NCI-H748 treated with DMSO at 0.1 percent for 48 hours (cell line): Measurements from ENCODE around the gene CEACAM16.
A peak's percentile ranks its signal among the peaks of the same experiment; 100 is the strongest.
"Not testable (repeated sequence)": the region's sequence is repeated elsewhere in the genome, so short reads cannot be mapped to it uniquely, and the experiment has no call there.

Experiments used
- DNase-seq: peaks from one replicate; lab custom pipeline; 2025; lab: John Stamatoyannopoulos, UW

Gene CEACAM16, protein sequence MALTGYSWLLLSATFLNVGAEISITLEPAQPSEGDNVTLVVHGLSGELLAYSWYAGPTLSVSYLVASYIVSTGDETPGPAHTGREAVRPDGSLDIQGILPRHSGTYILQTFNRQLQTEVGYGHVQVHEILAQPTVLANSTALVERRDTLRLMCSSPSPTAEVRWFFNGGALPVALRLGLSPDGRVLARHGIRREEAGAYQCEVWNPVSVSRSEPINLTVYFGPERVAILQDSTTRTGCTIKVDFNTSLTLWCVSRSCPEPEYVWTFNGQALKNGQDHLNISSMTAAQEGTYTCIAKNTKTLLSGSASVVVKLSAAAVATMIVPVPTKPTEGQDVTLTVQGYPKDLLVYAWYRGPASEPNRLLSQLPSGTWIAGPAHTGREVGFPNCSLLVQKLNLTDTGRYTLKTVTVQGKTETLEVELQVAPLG

DNA sequence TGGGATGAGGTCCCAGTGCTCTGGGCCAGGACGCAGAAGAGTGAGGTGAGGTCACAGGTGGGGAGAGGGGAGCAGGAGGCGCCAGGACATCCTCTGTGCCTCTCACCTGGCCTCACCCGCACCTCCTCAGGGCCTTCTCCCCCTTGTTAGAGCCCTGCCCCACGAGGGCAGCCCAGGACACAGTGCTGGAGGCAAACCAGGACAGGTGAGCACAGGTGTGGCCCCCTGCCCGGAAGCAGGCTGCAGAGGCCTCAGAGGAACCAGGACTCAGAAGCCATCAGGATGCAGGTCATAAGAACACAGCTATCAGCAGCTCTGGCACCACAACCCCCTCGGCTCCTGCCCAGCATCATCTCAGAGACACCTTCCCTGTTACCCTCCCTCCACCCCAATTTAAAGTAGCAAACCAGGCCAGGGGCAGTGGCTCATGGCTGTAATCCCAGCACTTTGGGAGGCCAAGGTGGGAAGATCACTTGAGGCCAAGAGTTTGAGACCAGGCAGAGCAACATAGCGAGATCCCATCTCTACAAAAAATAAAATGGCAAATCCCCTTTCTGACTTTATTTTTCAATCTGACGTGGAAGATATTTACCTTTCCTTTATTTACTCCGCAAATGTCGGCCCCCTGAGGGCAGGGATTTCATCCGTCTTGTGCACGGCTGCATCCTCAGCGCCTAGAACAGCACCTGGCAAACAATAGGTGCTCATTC is at the start of gene CEACAM16:
Gene CEACAM16, plus strand, starts transcription at position 660 of the 710 bp plus-strand sequence. CDS start 2,306 bp downstream, outside the sequence.
- DNase-seq = no peak

DNA sequence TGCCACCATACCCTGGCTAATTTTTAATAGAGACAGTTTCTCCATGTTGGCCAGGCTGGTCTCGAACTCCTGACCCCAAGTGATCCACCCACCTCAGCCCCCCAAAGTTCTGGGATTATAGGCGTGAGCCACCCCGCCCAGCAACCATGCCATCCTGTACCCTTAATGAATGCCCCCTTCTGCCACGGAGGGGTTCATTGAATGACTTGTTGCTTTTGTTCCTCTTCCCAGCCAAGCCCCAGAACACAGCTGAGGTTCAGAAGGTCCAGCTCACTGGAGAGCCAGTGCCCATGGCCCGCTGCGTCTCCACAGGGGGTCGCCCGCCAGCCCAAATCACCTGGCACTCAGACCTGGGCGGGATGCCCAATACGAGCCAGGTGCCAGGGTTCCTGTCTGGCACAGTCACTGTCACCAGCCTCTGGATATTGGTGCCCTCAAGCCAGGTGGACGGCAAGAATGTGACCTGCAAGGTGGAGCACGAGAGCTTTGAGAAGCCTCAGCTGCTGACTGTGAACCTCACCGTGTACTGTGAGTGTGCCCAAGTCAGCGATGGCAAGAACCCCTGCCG is 49.3 kb upstream of the CEACAM16 start:
- DNase-seq = no peak

DNA sequence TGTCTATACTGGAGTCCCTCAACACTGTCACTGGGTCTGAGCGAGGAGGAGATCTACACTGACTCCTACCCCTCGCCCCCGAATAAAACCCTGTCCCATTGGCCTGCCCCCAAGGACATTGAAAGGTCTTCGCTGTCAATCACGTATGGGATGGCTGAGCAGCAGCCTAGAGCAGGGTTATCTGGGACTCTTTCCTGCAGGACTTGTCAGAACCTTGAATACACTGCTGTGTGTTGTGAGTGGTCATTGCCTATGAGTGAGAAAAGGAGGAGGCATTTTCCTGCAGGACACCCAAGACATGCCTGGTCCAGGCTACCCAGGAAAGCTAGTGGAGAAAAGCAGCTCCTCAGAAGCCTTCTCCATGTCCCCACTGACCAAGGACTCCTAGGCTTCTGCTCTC is 45.6 kb upstream of the CEACAM16 start:
- no peak for DNase-seq

DNA sequence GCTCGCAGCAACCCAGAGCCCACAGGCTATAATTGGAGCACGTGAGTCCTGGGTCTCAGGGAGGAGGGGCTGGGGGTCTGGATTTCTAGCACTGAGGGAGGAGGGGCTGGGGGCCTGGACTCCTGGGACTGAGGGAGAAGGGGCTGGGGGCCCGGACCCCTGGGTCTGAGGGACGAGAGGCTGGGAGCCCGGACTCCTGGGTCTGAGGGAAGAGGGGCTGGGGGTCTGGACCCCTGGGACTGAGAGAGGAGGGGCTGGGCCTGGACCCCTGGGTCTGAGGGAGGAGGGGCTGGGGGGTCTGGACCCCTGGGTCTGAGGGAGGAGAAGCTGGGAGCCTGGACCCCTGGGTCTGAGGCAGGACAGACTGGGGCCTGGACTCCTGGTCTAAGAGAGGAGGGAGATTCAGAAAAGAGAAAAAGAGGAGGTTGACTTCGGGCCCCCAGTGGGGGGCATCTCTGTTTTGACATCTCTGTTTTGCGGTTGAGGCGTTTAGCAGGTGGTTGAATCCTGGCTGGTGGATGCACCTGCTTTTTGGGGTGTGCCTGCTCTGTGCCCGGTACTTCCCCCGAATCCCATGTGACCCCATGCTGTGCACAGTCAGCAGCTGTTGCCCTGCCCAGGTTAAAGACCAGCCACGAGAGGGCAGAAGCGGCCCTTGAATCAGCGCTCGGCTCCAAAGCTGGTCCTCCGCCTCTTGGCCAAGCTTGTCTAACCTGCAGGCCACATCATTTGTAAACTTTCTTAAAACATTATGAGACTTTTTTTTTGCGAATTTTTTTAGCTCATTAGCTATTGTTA is 44.8 kb upstream of the CEACAM16 start:
- no peak for DNase-seq

DNA sequence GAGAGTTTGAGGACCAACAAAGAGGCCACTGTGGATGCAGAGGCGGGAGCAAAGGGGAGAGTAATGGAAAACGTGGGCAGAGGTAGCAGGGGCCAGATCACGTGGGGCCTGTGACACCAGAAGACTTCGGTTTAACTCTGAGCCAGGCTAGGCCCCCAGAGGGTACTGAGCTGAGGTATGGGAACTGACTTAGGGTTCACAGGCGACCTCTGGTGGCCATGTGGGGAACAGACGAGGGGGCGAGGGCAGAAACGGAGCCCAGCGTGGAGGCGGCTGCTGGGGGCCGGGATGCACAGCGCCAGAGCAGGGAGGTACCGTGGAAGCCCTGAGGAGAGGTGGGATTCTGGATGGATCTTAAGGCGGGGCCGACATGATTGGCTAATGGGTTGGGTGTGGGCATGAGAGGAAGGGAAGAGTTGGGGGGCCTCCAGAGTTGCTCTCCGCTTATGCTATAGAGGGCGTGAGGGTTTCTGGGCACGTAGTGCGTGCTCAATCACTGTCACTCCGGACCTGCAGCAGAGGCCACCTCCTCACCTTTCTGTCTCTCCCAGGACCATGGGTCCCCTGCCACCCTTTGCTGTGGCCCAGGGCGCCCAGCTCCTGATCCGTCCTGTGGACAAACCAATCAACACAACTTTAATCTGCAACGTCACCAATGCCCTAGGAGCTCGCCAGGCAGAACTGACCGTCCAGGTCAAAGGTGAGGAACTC is 41.6 kb upstream of the CEACAM16 start:
- peak; percentile 35 for DNase-seq

DNA sequence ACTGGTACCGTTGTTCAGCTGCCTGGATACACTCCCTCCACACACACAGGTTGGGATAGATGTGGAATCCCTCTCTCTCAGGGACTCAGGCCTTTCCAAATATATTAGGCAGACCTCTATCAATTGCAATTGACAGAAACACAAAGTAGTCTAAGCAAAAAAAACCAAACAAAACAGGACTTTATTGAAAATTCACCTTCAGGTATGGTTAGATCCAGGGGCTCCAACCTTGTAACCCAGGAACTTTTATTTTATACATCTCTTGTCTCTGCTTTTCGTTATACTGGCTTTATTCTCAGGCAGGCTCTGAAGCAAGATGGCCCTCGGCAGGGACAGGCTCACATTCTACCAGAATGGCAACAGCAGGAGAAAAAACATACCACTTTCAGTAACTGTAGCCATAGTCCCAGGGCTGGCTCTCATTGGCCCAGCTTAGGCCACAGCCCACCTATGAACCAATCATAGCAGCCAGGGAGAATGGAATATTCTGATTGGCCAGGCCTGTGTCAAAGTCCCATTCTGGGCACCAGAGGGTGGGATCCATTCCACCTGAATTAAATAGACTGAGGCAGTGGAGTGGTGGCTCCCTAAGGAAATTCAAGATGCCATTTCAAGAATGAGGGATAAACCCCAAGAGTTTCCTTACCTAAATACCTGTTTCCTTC is 40.8 kb upstream of the CEACAM16 start:
- DNase-seq = no peak

DNA sequence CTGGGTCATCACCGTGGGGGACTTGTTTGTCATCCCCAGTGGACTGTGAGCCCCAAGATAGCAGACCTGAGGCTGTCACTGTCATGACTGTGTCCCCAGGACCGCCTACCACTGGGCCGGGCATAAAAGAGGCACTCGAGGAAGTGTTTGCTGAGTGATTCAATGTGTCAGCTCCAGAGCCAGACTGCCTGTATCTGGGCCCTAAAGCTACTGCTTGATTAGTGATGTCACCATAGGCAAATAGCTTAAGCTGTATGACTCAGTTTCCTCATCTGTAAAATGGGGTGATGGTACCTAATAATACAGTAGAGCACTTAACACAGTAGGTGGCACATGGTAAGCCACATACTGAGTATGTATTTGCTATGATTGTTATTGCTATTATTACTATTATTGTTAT is 38.9 kb upstream of the CEACAM16 start:
- DNase-seq = no peak

DNA sequence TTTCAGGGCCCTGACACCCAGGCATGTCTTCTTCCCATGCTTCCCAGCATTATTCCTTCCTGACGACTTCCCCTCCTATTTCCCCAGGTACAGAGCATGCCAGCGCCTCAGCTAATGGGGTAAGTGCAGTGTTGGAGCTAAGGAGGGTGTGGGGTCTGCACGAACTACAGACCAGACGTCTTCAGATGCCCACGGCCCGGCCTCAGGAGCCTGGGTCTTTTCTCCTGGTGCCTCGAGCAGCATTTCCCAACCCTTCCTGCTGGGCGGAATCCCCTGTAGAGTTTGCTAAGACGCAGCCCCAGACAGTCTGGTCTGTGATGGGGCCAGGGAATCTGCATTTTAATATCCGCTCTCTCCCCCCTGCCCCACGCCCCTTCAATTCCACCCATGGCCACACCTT is 37.7 kb upstream of the CEACAM16 start:
- DNase-seq = no peak

DNA sequence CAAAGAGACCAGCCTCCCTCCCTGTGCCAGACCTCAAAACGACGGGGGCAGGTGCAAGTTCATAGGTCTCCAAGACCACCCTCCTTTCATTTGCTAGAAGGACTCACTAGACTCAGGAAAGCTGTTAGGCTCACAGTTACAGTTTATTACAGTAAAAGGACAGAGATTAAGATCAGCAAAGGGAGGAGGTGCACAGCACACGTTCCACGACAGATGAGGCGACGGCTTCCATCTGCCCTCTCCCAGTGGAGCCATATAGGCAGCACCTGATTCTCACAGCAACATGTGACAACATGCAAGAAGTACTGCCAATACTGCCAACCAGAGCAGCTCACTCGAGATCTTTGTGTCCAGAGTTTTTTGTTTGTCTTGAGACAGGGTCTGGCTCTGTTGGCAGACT is 37.0 kb upstream of the CEACAM16 start:
- no peak for DNase-seq

DNA sequence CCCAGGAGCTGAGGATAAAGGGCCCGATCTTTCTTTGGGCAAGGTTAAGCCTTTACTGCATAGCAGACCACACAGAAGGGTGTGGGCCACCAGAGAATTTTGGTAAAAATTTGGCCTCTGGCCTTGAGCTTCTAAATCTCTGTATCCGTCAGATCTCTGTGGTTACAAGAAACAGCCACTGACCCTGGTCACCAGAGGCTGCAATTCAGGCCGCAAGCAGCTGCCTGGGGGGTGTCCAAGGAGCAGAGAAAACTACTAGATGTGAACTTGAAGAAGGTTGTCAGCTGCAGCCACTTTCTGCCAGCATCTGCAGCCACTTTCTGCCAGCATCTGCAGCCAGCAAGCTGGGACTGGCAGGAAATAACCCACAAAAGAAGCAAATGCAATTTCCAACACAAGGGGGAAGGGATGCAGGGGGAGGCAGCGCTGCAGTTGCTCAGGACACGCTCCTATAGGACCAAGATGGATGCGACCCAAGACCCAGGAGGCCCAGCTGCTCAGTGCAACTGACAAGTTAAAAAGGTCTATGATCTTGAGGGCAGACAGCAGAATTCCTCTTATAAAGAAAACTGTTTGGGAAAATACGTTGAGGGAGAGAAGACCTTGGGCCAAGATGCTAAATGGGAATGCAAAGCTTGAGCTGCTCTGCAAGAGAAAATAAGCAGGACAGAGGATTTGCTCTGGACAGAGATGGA is 36.1 kb upstream of the CEACAM16 start:
- DNase-seq = no peak

DNA sequence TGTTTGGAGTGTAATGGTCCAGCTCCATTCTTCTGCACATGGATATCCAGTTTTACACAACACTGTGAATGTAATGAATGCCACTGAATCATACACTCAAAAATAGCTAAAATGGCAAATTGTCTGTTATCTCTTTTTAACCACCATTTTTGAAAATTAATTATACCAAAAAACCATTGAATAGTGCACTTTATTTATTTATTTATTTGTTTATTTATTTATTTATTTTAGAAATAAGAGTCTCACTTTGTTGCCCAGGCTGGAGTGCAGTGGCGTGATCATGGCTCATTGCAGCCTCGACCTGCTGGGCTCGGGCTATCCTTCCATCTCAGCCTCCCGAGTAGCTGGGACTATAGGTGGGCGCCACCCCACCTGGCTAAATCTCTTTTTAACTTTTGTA is 35.0 kb upstream of the CEACAM16 start:
- no peak for DNase-seq

DNA sequence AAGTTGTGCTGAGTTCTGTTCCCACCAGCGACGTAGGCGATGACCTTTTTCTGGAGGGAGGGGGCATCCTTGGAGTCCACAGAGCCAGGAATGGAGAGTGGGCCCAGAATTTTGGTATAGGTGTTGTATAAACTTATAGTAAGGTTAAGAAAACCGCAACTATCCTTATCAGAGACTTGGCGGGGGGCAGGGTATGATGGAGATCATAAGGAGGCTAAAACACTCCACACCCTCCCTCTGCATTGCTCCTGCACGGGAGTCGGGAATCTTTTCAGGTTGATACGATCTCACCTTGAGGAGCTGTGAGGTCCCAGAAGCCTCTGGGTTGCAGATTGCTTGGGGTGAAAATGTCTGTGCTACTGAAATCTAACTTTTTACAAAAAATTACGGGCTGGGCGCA is 34.0 kb upstream of the CEACAM16 start:
- DNase-seq = no peak

DNA sequence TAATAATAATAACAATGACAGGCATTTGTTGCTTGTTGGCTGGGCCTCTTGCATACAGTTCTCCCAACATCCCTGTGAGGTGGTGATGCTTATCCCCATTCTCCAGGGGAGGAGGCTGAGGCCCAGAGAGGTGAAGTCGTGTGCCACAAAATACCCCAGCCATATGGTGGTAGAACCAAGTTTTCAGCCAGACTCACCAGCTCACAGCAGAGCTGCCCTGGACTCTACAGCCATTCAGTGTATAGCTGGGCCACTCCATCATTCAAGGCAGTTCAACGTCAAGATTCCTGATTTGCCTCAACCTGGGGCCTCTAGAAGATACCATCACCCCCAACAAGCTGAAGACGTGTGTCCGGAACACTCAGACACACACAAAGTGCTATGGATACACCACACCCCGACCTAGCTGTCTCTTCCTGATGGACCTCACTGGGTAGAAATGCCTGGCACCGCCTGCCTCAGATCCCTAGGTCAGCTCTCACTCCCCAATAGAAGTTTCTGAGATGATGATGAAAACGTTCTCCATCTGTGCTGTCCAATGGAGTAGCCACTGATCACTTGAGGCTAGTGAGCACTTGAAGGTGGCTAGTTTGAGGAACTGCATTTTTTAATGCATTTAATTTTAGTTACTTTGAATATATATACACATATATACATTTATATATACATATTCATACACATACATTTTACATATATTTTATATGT is 31.9 kb upstream of the CEACAM16 start:
- no peak for DNase-seq

DNA sequence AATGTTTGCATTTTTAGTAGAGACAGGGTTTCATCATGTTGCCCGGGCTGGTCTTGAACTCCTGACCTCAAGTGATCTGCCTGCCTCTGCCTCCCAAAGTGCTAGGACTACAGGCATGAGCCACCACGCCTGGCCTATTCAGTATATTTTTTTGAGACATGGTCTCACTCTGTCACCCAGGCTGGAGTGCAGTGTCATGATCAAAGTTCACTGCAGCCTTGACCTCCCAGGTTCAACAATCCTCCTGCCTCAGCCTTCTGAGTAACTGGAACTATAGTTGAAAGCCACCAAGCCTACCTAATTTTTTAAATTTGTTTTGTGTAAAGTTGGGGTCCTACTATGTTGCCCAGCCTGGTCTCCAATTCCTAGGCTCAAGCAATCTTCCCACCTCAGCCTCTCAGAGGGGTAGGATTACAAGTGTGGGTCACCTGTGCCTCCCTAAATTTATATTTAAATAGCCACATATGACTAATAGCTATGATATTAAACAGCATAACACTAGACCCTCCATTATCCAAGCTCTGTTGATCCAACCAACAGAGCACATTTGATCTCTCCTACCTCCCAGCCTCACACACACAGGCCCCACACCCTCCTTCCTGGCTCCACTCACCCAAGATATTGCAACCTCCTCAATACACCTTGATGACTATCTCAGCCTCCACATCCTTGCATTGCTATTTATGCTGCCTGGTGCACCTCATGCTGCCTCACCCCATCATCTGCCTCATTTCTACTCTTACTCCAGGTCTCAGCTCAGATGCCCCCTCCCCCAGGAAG is 29.8 kb upstream of the CEACAM16 start:
- DNase-seq = no peak

DNA sequence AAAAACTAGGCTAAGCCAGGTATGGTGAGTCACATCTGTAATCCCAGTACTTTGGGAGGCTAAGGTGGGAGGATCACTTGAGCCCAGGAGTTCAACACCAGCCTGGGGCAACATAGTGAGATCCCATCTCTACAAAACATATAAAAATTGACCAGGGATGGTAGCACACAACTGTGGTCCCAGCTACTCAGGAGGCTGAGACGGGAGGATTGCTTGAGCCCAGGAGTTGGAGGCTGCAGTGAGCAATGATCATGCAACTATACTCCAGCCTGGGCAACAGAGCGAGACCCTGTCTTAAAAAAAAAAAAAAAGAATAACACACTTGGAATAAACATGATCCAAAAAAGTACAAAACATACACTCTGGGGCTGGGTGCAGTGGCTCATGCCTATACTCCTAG is 28.9 kb upstream of the CEACAM16 start:
- not testable (repeated sequence) for DNase-seq

DNA sequence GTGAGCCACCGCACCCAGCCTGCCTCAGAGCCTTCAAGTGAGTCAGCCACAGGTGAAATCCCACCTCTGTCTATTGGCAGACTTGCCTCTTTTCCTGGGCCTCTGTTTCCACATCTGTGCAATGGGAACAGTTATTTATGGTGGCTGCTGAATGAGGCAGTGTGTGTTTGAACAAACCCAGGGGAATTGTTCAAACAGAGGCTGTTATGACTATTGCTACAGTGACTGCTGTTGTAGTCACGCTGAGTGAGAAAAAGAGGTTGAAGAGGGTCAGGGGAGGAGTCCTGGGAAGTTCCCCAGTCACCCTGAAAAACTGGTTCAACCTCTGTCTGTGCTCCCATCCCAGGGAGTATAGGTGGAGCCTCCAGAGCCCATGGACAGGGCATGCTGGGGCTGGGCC is 27.6 kb upstream of the CEACAM16 start, which contains the start of gene CEACAM19:
Gene CEACAM19, plus strand, starts transcription at position 83 of the 400 bp plus-strand sequence. CDS start 450 bp downstream, outside the sequence.
- DNase-seq = no peak

DNA sequence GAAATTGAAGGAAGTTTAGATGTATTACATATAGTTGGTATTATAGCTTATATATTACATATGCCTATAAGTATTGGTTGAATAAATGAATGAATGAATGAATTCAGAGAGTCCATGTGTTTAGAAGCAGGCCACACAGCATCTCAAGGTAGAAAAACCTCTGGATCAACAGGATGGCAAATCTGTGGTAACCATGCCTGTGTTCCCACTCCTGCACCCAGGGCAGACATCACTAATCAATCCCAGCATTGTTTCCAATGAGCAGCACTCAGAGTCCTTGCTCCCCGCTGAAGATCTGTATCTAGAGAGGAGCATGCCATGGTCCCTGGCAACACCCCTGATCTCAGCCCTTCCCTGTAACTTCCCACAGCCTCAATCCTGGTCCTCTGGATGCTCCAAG is 26.7 kb upstream of the CEACAM16 start:
- no peak for DNase-seq

DNA sequence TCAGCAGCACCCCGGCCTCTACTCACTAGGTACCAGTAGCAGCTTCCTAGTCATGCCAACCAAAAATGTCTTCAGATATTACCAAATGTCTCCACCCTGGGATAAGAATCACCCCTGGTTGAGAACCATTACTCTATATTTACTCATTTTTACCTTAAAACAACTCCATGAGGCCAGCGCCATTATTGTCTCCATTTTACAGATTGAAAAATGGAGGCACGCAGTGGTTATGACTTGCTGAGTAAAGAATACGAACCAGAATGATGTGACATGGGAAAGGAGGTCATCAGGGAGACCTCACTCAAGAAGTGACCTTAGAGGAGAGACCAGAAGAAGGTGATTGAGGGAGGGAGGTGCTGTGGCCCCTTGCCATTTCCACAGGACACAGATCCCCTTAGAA is 25.4 kb upstream of the CEACAM16 start:
- no peak for DNase-seq

DNA sequence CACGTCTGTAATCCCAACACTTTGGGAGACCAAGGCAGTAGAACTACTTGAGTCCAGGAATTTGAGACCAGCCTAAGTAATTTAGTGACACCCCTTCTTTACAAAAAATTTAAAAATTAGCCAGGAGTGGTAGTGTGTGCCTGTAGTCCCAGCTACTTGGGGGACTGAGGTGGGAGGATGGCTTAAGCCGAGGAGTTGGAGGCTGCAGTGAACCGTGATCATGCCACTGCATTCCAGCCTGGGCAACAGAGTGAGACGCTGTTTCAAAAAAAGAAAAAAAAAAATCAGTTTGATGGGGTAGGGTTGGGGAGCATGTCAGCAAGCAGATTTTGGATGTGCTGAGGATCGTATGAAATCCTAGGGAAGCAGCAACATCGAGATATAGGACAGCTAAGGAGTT is 23.4 kb upstream of the CEACAM16 start:
- no peak for DNase-seq
